GM21390 (cell line): ENCODE results near the gene ST6GALNAC5.
"Not testable (repeated sequence)": the region's sequence is repeated elsewhere in the genome, so short reads cannot be mapped to it uniquely, and the experiment has no call there.

Experiments used
- ATAC-seq: cut with Tn5 transposase; IDR thresholded peaks from one replicate; pipeline ENCODE4 v1.9.1; 2021; ENCODE audit not compliant: unreplicated experiment

ST6GALNAC5 gene

DNA sequence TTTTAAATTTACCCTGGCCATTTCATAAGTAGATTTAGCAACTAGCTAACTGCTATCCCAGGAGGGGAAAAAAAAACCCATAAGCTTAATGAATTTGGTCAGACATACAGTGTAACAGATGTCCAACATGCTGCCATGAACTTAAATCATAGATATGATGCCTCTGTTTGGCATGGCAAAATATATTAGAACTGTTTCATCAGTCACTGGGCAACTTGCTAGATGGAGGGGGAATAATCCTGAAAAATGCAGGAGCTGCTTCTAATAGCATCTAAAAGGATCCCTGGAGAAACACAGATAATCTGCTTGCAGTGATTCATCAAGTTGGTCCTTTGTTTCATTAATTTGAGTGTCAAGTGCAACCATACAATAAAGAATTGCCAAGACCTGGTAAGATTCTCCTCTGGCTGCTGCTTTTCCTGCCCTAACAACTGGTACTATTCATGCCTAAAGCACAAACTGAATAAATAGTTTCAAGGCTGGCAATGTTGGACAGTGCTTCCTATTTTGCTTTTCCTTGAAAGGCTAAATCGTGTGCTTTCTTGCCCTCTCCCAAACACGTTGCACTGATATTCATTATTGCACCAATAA lies 1.5 kb upstream of the ST6GALNAC5 start:
- no peak for ATAC-seq

DNA sequence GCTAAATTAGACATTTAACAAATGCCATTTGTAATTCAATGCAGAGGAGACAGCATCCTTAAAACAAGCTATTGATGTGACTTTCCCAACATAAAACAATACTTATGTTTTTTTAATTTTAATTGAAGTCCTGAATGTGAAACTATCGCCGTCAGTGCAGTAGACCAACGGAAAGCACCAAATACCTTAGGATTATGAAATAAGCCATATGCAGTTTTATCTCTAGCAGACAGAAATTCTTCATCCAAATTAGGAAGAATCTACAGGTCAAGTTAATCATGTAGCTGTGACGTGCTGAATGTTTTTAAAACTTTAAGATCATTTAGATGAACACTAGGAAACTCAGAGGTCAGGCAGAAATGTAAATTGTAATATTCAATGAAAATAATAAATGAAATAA lies 714 bp upstream of the ST6GALNAC5 start:
- no peak for ATAC-seq

DNA sequence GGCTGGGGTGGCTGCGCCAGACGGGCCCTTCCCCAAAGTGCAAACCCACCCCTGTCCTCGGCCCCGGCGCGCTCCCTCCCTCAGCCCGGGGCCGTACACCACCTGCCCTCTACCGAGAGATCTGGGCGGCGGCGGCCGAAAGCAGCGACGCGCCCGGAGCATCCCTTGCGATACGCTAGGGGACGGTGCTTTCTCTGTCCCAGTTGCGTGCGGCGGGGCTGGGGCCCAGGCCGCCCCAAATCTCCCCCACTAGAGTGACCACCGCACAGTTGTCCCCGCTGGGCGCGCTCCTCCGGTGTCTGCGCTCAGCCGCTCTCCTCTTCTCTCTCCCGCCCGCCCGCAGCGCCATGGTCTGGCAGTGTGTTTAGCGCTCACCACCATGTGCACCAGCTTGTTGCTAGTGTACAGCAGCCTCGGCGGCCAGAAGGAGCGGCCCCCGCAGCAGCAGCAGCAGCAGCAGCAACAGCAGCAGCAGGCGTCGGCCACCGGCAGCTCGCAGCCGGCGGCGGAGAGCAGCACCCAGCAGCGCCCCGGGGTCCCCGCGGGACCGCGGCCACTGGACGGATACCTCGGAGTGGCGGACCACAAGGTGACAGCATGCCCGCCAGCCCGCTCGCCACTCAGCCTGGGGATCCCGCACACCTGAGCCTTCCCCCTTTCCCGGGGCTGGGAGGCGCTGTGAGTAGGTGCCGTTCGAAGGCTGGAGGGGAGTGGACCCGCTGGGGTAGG lies 1.0 kb downstream of the ST6GALNAC5 start:
- ATAC-seq, result no peak

DNA sequence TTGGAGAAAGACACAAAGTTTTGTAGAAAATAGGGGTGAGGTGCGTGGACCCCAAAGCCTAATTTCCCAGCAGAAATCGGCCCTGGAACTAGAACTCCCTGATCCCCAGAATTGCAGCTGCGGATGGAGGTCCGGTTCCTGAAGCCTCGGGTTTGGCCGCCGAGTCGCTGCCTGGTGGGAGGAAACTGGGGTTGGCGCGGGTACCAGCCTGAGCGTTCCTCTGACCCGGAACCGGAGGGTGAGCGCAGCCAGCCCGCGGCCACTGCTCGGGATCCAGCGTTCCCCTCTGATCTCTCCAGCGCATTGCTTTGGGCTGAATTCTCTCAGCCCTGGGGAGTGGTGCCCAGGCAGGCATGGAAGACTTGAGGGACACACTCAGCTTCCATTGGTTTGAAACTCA lies 1.6 kb downstream of the ST6GALNAC5 start:
- ATAC-seq, result no peak

DNA sequence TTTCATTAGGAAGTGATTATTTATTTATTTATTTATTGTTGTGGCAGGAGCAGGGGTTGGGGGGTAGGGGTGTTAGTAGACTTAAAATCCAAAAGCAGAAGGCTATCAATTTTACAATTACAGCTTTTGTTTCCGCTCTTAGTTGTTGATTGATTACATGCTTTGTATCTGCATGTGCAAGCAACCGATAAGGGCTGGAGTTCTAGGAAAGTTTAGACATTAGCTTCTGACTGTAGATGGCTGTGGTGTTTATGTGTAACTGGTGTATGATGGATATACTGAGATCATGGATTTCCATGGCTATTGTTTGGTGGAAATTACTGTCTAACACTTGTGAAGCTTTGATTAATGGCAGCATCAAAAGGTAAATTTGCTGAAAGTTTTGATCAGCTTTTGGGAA lies 2.8 kb downstream of the ST6GALNAC5 start:
- no peak for ATAC-seq

DNA sequence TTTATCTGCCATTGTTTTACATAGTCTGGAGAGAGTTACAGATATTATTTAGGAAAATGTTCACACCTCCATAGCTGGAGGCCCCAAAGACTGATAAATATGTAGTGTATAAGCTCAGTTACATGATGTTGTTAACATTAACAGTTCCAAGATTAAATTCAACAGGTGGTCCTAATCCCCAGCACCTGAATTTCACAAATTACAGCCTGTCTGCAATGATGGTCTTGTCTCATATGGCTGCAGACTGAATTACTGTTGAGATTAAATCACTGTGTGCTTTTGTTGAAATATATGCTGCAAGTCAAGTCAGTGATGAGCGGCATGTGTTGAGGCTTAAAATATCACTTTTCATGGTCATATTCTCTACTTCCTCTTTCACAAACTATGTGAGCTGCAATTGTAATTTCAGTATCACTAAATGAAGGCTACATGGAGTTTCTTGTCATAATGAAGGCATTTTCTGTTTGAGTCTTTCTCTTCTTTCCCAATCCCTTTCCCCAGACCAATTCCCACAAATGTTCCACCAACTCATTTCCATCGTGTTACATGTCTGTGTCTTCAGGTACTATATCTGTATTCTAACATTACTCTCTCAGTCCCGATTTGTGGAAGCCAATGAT lies 4.2 kb downstream of the ST6GALNAC5 start:
- ATAC-seq, result peak; percentile 96

- no peak for ATAC-seq
These were observed 5.7 kb downstream of the ST6GALNAC5 start for GRCh38 chr1:76872944-76873343.

- ATAC-seq, result no peak
These were observed 9.5 kb downstream of the ST6GALNAC5 start for GRCh38 chr1:76876655-76877395.

GRCh38 chr1:76879014-76879413 lies 11.7 kb downstream of the ST6GALNAC5 start:
- ATAC-seq, result not testable (repeated sequence)

GRCh38 chr1:76881762-76882161 lies 14.5 kb downstream of the ST6GALNAC5 start:
- no peak for ATAC-seq

DNA sequence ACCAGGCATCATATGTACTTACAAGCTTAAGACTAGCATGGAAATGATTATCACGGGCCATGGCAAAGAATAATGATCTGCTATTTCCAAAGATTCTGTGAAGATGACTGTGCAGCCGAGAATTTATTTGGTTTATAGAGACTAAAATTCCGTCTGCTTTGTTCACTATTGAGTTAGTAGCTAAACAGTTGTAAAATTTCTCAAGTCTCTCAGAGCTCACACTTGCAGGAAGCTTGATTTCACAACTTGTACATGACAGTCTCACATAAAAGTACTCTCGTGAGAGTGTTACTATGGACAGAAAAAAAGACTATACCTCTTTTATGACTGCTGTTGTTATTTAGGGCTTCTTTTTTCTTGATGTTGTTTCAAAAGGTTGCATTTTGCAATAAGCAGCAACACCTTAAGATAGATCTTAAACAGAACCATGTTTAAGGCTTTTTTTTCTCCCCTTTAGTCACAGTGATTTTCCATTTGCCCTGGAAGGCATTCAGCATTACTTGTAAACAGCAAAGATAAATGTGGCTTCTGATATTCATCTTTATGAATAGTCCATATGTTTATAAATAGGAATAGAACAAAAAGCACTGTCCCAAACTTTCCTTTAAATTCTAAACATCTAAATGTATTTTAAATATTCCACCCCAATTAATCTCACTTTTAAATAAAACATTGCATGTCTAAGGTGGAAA lies 24.8 kb downstream of the ST6GALNAC5 start:
- no peak for ATAC-seq

DNA sequence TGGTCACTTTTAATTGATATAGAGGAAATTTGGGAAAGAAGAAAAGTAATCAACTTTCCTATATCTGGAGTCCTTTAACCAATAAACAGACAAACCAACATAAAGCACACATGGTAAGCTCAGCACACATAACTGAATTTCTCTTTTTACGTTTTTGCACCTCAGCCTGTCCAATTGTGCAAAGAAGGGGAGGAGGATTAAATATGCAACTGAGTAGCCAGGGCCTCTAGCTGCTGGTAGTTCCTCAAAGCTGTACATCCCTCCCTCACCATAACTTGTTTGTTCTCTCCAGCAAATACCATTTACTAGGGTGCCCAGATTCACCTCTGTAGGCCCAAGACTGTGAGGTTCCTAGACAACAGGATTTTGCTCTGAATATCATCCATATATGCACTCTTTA lies 25.4 kb downstream of the ST6GALNAC5 start:
- ATAC-seq, result no peak

DNA sequence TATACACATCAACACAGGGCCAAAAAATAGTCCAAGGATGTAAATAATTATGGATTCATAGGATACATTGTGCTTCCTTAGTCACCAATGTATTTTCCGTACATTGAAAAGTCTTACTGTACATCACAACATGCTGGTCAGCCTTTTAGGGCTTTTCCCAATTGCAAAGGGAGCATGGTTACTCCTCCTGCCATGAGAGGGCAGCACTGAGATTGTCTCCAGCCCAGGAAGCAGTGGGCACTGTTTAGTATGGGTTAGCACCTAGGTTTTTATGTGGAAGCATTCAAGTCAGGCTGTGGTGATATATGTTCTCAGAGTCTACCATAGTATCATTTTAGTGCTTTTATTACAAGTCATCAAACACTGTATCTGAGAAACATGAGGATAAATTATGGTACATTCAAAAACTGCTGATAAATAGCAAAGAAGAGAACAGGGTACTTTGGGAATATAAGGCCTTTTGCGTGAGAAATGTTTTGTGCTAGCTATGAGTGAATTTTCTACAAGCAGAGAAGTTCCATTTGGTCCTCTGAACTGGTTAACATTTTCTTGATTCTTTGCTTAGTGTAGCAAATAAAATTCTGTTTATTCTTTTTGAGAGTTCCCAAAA lies 34.0 kb downstream of the ST6GALNAC5 start:
- peak; percentile 95 for ATAC-seq

- no peak for ATAC-seq
These were observed 38.8 kb downstream of the ST6GALNAC5 start for GRCh38 chr1:76905876-76906595.

DNA sequence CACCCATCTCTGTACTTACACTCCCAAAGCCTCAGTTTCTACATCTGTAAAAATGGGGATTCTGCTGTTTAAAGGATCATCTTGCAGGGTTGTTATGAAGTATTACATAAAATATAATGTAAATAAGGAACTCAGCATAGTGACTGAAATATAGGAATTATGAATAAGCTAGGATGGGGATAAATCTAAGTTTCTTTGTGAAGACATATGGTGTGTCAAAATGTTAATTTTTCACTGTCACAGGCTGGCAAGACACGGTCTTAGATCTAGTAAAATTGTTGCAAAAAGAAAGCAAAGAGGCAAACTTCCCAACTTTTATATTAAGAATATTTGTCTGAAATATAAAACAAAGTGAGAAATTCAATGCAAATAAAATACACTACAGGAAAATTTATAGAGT lies 42.0 kb downstream of the ST6GALNAC5 start:
- ATAC-seq, result no peak

DNA sequence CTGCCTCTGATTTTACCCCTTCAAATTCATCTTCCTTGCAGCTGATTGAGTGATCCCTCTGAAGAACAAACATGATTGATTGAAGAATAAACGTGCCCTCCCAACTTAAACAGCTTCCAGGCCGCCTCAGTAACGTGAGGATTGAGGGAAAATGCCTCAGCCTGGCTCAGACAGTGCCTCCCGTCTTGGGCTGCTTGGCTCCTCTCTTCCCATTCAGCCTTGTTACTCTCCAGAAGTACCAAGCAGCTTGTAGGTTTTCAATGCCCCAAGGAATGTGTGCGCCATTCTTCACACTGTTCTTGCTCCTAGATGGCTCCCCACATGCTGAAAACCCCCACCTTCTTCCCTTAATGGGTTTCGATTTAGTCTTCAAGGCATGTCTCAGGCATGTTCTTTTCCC lies 51.8 kb downstream of the ST6GALNAC5 start:
- no peak for ATAC-seq

DNA sequence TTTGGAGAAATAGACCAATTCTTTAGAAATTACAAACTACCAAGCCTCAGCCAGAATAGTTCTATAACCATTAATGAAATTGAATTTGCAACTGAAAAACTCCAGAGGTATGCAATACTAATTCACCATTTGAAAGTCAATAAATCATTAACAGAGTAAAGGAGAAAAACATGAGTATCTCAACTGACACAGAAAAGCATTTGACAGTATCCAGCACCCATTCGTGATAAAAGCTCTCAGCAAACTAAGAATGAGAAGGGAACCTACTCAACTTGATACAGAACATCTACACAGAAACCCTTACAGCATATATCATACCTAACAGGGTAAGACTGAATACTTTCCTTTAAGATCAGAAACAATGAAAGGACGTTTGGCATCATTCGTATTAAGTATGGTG lies 54.3 kb downstream of the ST6GALNAC5 start:
- no peak for ATAC-seq

DNA sequence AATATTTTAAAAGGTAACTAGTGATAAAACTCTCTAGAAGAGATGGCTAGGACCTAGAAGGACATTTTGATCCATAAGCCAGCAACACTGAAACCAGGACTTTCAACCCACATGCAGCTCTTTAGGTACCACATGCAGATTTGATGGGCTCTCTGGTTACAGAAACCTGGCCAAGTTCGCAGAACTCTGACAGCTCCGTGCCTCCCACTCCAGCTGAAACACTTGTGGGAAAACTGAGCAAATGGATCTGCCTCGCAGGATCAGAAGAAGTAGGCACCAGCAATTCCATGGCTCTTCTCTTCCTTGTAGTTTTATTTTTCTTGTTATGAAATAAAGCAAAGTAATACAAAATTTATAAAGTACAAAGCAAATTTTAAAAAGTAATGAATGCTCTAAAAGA lies 58.5 kb downstream of the ST6GALNAC5 start:
- no peak for ATAC-seq

- ATAC-seq, result no peak
These were observed 61.2 kb downstream of the ST6GALNAC5 start for GRCh38 chr1:76928522-76928921.

GRCh38 chr1:76929136-76929535 lies 61.9 kb downstream of the ST6GALNAC5 start:
- ATAC-seq, result no peak
